HepG2 (cell line): ENCODE measurements around the gene NUPR2. TPM values are rescaled to one million over a fixed set of nuclear protein-coding genes. Genes with fewer than 3 reads are reported as not detected.

Experiments used
- ATAC-seq: fragments of 200-7000 bp; cut with Tn5 transposase; 3 replicates; pipeline ENCODE4 v1.9.1; 2020; ENCODE audit warnings: mild to moderate bottlenecking, moderate library complexity
- BruUV-seq: library from RNA; stranded (reverse); fragments of 400-500 nt; replicated peaks from 2 replicates; lab custom pipeline; 2021; lab: Mats Ljungman, UMichigan
- CTCF ChIA-PET: fragments of 300-600 bp; formaldehyde crosslinking; extraction: SDS; loops from one replicate; lab custom pipeline; 2021; ENCODE audit warnings: low total read pairs, inconsistent platforms, low intra/inter-chr PET ratio; lab: Yijun Ruan, JAX
- POLR2A ChIA-PET: fragments of 350-600 bp; sonication (Branson Sonifier 250); formaldehyde crosslinking; loops from one replicate; lab custom pipeline; 2020; ENCODE audit warnings: antibody characterized with exemption, inconsistent platforms; lab: Yijun Ruan, JAX
- DNase-seq: peaks from one replicate; pipeline ENCODE4 v3.0.0-alpha.2; 2015; ENCODE audit warnings: low spot score
- FAIRE-seq: peaks from 3 replicates; lab custom pipeline; 2011; peaks lifted over from hg19 to GRCh38; lab: Jason Lieb, UNC
- H2AFZ ChIP-seq: one replicate; pipeline ENCODE4 v1.6.1; 2011; ENCODE audit warnings: low read length, inconsistent platforms
- H3K27ac ChIP-seq: fragments of 300-600 bp; 3 replicates; pipeline ENCODE4 v1.8.0; 2011; ENCODE audit warnings: mixed run types, mild to moderate bottlenecking, mixed read lengths, low read length, inconsistent platforms; ENCODE audit not compliant: insufficient read depth; ENCODE audit errors: extremely low read length
- H3K27me3 ChIP-seq, 2 experiments: fragments of 200-600 bp in 1 of 2; 2 replicates in 1 of 2; 3 replicates in 1 of 2; pipeline versions ENCODE4 v1.6.0 to v1.8.0; 2011; ENCODE audit warnings: low read length in 2 of 2, mild to moderate bottlenecking in 2 of 2, moderate library complexity in 2 of 2, inconsistent platforms in 1 of 2; ENCODE audit not compliant: insufficient read depth in 2 of 2, control insufficient read depth in 1 of 2
- H3K36me3 ChIP-seq, 2 experiments: fragments of 200-600 bp in 1 of 2; replicated peaks in 1 of 2; 2 replicates in 1 of 2; 3 replicates in 1 of 2; pipeline versions ENCODE4 v1.5.1 to v1.8.0; 2011; ENCODE audit warnings: low read length in 2 of 2, inconsistent platforms in 1 of 2; ENCODE audit not compliant: insufficient read depth in 2 of 2, control insufficient read depth in 1 of 2
- H3K4me1 ChIP-seq: 2 replicates; pipeline ENCODE4 v1.5.1; 2012; ENCODE audit warnings: low read length, inconsistent platforms; ENCODE audit not compliant: insufficient read depth
- H3K4me2 ChIP-seq: 2 replicates; pipeline ENCODE4 v1.6.0; 2011; ENCODE audit warnings: low read depth, low read length, inconsistent platforms
- H3K4me3 ChIP-seq, 3 experiments: fragments of 200-600 bp in 1 of 3; sonication (generic), shearing (Covaris generic) in 1 of 3; replicated peaks in 1 of 3; 2 replicates each; pipeline ENCODE4 v1.5.1; 2011 to 2016; ENCODE audit warnings: low read length in 3 of 3, inconsistent platforms in 2 of 3, low read depth in 2 of 3, mild to moderate bottlenecking in 2 of 3, control low read depth in 1 of 3, mixed read lengths in 1 of 3; ENCODE audit not compliant: insufficient read depth in 1 of 3
- H3K79me2 ChIP-seq: one replicate; pipeline ENCODE4 v1.6.1; 2011; ENCODE audit warnings: low read length, inconsistent platforms; ENCODE audit not compliant: insufficient read depth
- H3K9ac ChIP-seq: 2 replicates; pipeline ENCODE4 v1.6.0; 2011; ENCODE audit warnings: mild to moderate bottlenecking, low read depth, low read length, inconsistent platforms; ENCODE audit not compliant: insufficient read depth
- H3K9me3 ChIP-seq: 2 replicates; pipeline ENCODE4 v1.5.1; 2012; ENCODE audit warnings: mild to moderate bottlenecking, low read length
- H4K20me1 ChIP-seq: 2 replicates; pipeline ENCODE4 v1.6.0; 2011; ENCODE audit warnings: inconsistent platforms, mild to moderate bottlenecking, low read length, moderate library complexity; ENCODE audit not compliant: insufficient read depth
- AKAP8 ChIP-seq: sonication (generic); formaldehyde crosslinking; IDR thresholded peaks from 2 replicates; pipeline ENCODE4 v1.5.1; 2020; ENCODE audit warnings: mild to moderate bottlenecking, missing genetic modification reagents
- ATF7 ChIP-seq, 2 experiments: fragments of 450-650 bp in 1 of 2; sonication (generic) in 1 of 2; formaldehyde crosslinking in 1 of 2; IDR thresholded peaks; 2 replicates each; pipeline versions ENCODE4 v1.4.0 to v1.6.1; 2016 to 2020; ENCODE audit warnings: antibody characterized with exemption in 1 of 2, mild to moderate bottlenecking in 1 of 2, missing genetic modification reagents in 1 of 2
- JUNB ChIP-seq: sonication (generic); formaldehyde crosslinking; IDR thresholded peaks from 2 replicates; pipeline ENCODE4 v1.8.0; 2022; ENCODE audit warnings: missing genetic modification reagents, mild to moderate bottlenecking, borderline replicate concordance
- KDM4B ChIP-seq: sonication (generic); formaldehyde crosslinking; IDR thresholded peaks from 2 replicates; pipeline ENCODE4 v1.4.0; 2020; ENCODE audit warnings: missing genetic modification reagents
- RORA ChIP-seq: sonication (generic); formaldehyde crosslinking; IDR thresholded peaks from 2 replicates; pipeline ENCODE4 v1.5.0; 2020; ENCODE audit warnings: mild to moderate bottlenecking, missing genetic modification reagents, moderate library complexity
- SSRP1 ChIP-seq: IDR thresholded peaks from 2 replicates; pipeline ENCODE4 v1.6.1; 2016; ENCODE audit warnings: control low read depth
- STAG1 ChIP-seq: sonication (generic); formaldehyde crosslinking; IDR thresholded peaks from 2 replicates; pipeline ENCODE4 v1.4.0; 2020; ENCODE audit warnings: missing genetic modification reagents
- ZBTB1 ChIP-seq: sonication (generic); formaldehyde crosslinking; IDR thresholded peaks from 2 replicates; pipeline ENCODE4 v1.4.0; 2020; ENCODE audit warnings: missing genetic modification reagents, borderline replicate concordance
- ZNF256 ChIP-seq: sonication (generic); formaldehyde crosslinking; conservative IDR thresholded peaks from 2 replicates; pipeline ENCODE4 v1.4.0; 2020; ENCODE audit warnings: missing genetic modification reagents
- ZNF605 ChIP-seq: sonication (generic); formaldehyde crosslinking; IDR thresholded peaks from 2 replicates; pipeline ENCODE4 v1.8.0; 2022; ENCODE audit warnings: mild to moderate bottlenecking, missing genetic modification reagents
- ZNF780A ChIP-seq: sonication (generic); formaldehyde crosslinking; IDR thresholded peaks from 2 replicates; pipeline ENCODE4 v1.8.0; 2022; ENCODE audit warnings: mild to moderate bottlenecking, missing genetic modification reagents, moderate library complexity
- ZNF841 ChIP-seq: sonication (generic); formaldehyde crosslinking; IDR thresholded peaks from 2 replicates; pipeline ENCODE4 v1.8.1; 2023; ENCODE audit warnings: missing genetic modification reagents, borderline replicate concordance
- WGBS: methylation state at CpG from one replicate; pipeline ENCODE4 v1.1.6; 2017; ENCODE audit warnings: low lambda C conversion rate; 5-methylcytosine and 5-hydroxymethylcytosine counted together
- in situ Hi-C: cut with HindIII; loops from 2 replicates; pipeline ENCODE4 v1.10.0; 2017; ENCODE audit warnings: low pct_unique_long_range_greater_than_20kb; ENCODE audit not compliant: extremely low pct_ligation_motif_present
- intact Hi-C: fragments of 100-400 bp; cut with micrococcal nuclease; formaldehyde crosslinking; loops from one replicate; pipeline ENCODE4 v1.10.0; 2022; ENCODE audit not compliant: unreplicated experiment
- polyA plus RNA-seq, 8 experiments: library from polyadenylated mRNA; depleted of rRNA in 3 of 8; stranded (reverse) in 7 of 8; unstranded in 1 of 8; fragments of >200 nt; fragmentation: Illumina TruSeq in 4 of 8; extraction: Trizol in 4 of 8; gene quantifications; 2 replicates each; pipeline versions ENCODE4 v1.2.1 to v1.2.3, GENCODE V29; 2011 to 2016; ENCODE audit warnings: low read depth in 4 of 8, missing spikeins in 1 of 8, mixed read lengths in 1 of 8; ENCODE audit not compliant: insufficient read depth in 1 of 8
- total RNA-seq, 5 experiments: library from RNA; depleted of rRNA; stranded (reverse); fragments of >200 nt; fragmentation: Illumina TruSeq; extraction: Trizol; gene quantifications; 2 replicates each; pipeline ENCODE4 v1.2.3, GENCODE V29; 2016; ENCODE audit warnings: low read depth in 1 of 5
- TF ChIP-seq, protein P1 (sequence below): sonication (generic); formaldehyde crosslinking; IDR thresholded peaks from 2 replicates; pipeline ENCODE4 v1.5.0; 2020; ENCODE audit warnings: missing genetic modification reagents

The NUPR2 gene
- total and polyA plus RNA-seq, 2 of the 13 experiments (the other 11 are each of a cell fraction or from before 2014, with no cell fraction given) = not detected

DNA sequence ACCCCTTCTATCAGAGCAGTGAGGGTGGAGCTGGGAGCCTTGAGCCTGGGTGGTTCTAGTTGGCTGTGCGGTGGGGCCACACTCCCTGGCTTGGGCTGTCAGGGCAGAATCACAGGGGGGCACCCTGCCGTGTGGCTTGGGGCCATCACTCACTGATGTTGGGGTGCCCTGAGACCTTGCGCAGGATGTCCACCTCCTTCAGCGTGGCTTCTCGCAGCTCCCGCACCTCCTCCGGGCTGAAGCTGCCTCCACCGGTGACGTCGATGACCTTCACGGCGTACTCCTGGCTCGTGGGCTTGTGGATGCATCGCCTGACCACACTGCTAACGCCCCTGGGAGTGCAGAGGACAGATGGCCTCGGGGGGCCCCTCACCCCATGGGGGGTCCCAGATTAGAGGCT lies 28.8 kb downstream of the NUPR2 start (continued):
- TF ChIP-seq ZBTB1 = no peak
- no peak for TF ChIP-seq STAG1 (CRISPR knock-in tag)

DNA sequence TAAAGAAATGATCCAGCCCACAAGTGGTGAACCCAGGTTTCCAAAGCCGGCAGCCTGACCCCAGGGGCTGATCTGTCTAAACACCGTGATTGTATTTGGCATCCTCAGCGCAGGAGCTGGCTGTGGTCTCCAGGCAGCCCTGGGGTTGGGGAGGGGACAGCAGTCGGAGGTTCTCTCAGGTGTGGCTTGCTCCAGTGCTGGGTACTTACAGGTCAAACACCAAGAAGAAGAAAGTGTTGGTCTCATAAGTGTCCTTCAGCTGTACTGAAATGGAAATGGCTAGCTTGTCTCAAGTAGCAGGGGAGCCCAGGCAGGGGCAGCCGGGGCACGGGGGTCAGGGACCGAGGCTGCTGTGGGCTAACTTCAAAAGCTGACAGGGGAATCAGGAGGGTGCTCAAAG lies 29.5 kb downstream of the NUPR2 start:
- DNase-seq = no peak
- no peak for ATAC-seq
- CTCF ChIA-PET = no interaction called here

DNA sequence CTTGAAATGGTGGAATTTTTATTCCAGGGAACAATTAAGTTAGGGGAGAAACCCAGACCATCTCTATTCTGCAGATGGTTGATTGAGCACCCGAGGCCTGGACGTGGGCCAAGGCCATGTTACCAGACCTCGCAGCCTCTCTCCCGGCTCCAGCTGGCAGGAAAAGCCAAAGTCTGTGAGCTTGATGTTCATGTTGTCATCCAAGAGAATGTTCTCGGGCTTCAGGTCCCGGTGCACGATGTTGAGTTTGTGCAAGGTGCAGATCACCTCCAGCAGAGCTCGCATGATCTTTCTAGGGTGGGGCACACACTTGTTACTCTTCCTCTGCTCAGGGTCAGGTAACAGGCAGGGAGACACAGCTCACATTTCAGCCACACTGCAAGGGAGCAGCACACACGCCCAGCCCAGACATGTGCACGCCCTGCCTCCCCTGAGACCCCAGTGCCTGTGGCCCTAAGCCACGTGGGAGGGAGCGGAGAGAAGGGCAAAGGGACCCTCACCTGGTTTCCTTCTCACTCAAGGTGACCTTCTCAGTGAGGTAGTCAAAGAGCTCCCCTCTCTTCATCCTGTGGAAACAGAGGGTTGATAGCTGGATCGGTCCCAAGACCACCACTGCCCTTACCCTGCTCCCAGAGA lies 32.9 kb downstream of the NUPR2 start:
- no peaks in the 10 kb centered on the region for H3K9me3 ChIP-seq
- H3K4me2 ChIP-seq = no peak overlapping the region
- H3K4me3 ChIP-seq = no peak overlapping the region
- no peaks in the 10 kb centered on the region for H3K79me2 ChIP-seq
- no peak for DNase-seq
- 73% methylated on average over 6 of the region's 13 CpGs for WGBS
- ChIA-PET POLR2A (no interaction called here), CTCF (no interaction called here)
- H3K27me3 ChIP-seq = no peaks in the 10 kb centered on the region
- in situ Hi-C loops (loop anchor here (25.0 kb wide), 1 partner anchor 321 kb away; no protein-coding TSS in a partner anchor), intact Hi-C loops (no loop called here)
- no peak for ATAC-seq
- H3K36me3 ChIP-seq = peaks cover 0 to 1% of the 10 kb centered on the region in 2 experiments; a peak in 1 of 5 replicates
- no peaks in the 10 kb centered on the region for H4K20me1 ChIP-seq
- FAIRE-seq = no peak
- H3K27ac ChIP-seq = no peak overlapping the region
- H3K4me1 ChIP-seq = peaks cover 20% of the 10 kb centered on the region
- H2AFZ ChIP-seq = no peak overlapping the region
- no TSS peak for BruUV-seq
- no peak overlapping the region for H3K9ac ChIP-seq
- no peak for TF ChIP-seq RORA (CRISPR knock-in tag)
- TF ChIP-seq JUNB = no peak
- TF ChIP-seq SSRP1 (CRISPR knock-in tag) = no peak
- no peak for TF ChIP-seq ZNF256
- no peak for TF ChIP-seq ATF7 (IDR thresholded peaks at IDR 0.05)
- TF ChIP-seq ATF7 (CRISPR knock-in tag; IDR thresholded peaks at IDR 0.05) = no peak
- TF ChIP-seq ZNF605 = no peak
- TF ChIP-seq AKAP8 = 0 out of 2 replicates have a peak, but pooled peaks have one; percentile 32

More for the DNA sequence above, 29.5 kb downstream of the NUPR2 start:
- TF ChIP-seq ZNF841 (CRISPR knock-in tag) (no peak), KDM4B (no peak), ZNF780A (CRISPR knock-in tag) (no peak)
- TF ChIP-seq, protein P1, sequence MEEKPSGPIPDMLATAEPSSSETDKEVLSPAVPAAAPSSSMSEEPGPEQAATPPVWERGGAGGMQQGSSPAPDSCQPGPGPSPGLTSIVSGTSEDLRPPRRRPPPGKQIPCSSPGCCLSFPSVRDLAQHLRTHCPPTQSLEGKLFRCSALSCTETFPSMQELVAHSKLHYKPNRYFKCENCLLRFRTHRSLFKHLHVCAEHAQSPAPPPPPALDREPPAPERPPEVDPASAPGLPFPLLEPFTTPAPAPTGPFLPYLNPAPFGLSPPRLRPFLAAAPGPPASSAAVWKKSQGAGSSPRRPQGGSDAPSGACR (CRISPR knock-in tag) = no peak
- intact Hi-C loops = no loop called here
- BruUV-seq = no TSS peak
- in situ Hi-C loops = loop anchor here (25.0 kb wide), 1 partner anchor 324 kb away; no protein-coding TSS in a partner anchor
- 99% methylated on average over 6 of the region's 7 CpGs for WGBS
- H3K9ac ChIP-seq = no peak overlapping the region
- H3K27ac ChIP-seq = no peak overlapping the region
- H3K4me3 ChIP-seq = no peak overlapping the region
- H3K27me3 ChIP-seq = no peaks in the 10 kb centered on the region
- H3K79me2 ChIP-seq = no peaks in the 10 kb centered on the region
- H4K20me1 ChIP-seq = no peaks in the 10 kb centered on the region
- no peaks in the 10 kb centered on the region for H3K4me1 ChIP-seq
- H3K4me2 ChIP-seq = no peak overlapping the region
- POLR2A ChIA-PET = no interaction called here
- FAIRE-seq = no peak
- no peaks in the 10 kb centered on the region for H3K9me3 ChIP-seq
- no peak overlapping the region for H2AFZ ChIP-seq
- 0 out of 5 replicates have a peak, but pooled peaks cover 0 to 1% of the 10 kb centered on the region in 2 experiments for H3K36me3 ChIP-seq
